Muscle layer of duodenum (tissue), 2 donors: ENCODE results near the gene KATNAL1.

Experiments used
- H3K27ac ChIP-seq: one replicate; pipeline ENCODE4 v1.7.0; 2013; ENCODE audit warnings: mild to moderate bottlenecking, low read length
- H3K27me3 ChIP-seq: one replicate; pipeline ENCODE4 v1.7.0; 2013; ENCODE audit warnings: low read depth, mild to moderate bottlenecking, control low read depth, low read length
- H3K36me3 ChIP-seq, 2 donors: one replicate each; pipeline ENCODE4 v1.7.0; 2013; ENCODE audit warnings: low read length in 2 of 2, control low read depth in 1 of 2, mild to moderate bottlenecking in 1 of 2; ENCODE audit not compliant: insufficient read depth in 2 of 2, control insufficient read depth in 1 of 2
- H3K4me1 ChIP-seq, 2 donors: one replicate each; pipeline ENCODE4 v1.7.0; 2013; ENCODE audit warnings: low read length in 2 of 2, mild to moderate bottlenecking in 2 of 2, control low read depth in 1 of 2, moderate library complexity in 1 of 2; ENCODE audit not compliant: insufficient read depth in 2 of 2, control insufficient read depth in 1 of 2
- H3K4me3 ChIP-seq, 2 donors: one replicate each; pipeline ENCODE4 v1.7.0; 2013; ENCODE audit warnings: low read length in 2 of 2, low read depth in 1 of 2, mild to moderate bottlenecking in 1 of 2
- H3K9me3 ChIP-seq, 2 donors: one replicate each; pipeline ENCODE4 v1.7.0; 2013; ENCODE audit warnings: low read length in 2 of 2, control low read depth in 1 of 2, mild to moderate bottlenecking in 1 of 2; ENCODE audit not compliant: control insufficient read depth in 1 of 2
- donor health status: healthy.

KATNAL1 gene

GRCh38 chr13:30308548-30308947, 1.2 kb upstream of the KATNAL1 start:
- no peaks in the 10 kb centered on the region for H3K36me3 ChIP-seq
- peaks cover 4 to 26% of the 10 kb centered on the region in 2 donors for H3K4me1 ChIP-seq
- no peaks in the 10 kb centered on the region for H3K27me3 ChIP-seq
- no peak overlapping the region for H3K27ac ChIP-seq
- H3K9me3 ChIP-seq: no peaks in the 10 kb centered on the region
- H3K4me3 ChIP-seq: no peak overlapping the region

- Histone ChIP-seq H3K27ac (no peak overlapping the region), H3K4me3 (peak overlapping the region; percentile 79 to 94), H3K36me3 (no peaks in the 10 kb centered on the region), H3K9me3 (no peaks in the 10 kb centered on the region), H3K4me1 (peaks cover 4 to 23% of the 10 kb centered on the region in 2 donors), H3K27me3 (no peaks in the 10 kb centered on the region)
Measured at GRCh38 chr13:30307971-30308290, 580 bp upstream of the KATNAL1 start.

DNA sequence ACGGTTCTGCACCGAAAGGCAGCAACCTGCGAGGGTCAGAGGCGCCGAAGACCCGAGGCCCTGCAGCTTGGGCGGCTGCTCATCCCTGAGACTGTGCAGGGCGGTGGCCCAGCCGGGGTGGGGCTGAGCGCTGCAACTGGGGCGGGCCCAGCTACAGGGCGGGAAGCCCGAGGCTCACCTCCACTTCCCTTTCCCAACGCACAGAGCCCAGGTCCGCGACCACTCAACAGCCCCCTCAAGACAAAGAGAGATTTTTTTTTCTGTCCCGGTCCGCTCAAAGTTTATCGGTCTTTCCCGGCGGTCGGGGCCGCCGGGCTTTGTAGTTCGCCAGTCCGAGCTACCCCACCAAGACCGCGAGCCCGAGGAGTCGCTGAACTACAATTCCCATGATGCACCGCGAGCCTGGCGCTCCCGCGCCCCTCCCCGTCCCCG, 573 bp downstream of the KATNAL1 start:
- peaks cover 4 to 18% of the 10 kb centered on the region in 2 donors for H3K4me1 ChIP-seq
- H3K27ac ChIP-seq: peak overlapping the region; percentile 10
- no peaks in the 10 kb centered on the region for H3K36me3 ChIP-seq
- H3K27me3 ChIP-seq: no peaks in the 10 kb centered on the region
- H3K9me3 ChIP-seq: no peaks in the 10 kb centered on the region
- peak overlapping the region; percentile 79 to 94 for H3K4me3 ChIP-seq

DNA sequence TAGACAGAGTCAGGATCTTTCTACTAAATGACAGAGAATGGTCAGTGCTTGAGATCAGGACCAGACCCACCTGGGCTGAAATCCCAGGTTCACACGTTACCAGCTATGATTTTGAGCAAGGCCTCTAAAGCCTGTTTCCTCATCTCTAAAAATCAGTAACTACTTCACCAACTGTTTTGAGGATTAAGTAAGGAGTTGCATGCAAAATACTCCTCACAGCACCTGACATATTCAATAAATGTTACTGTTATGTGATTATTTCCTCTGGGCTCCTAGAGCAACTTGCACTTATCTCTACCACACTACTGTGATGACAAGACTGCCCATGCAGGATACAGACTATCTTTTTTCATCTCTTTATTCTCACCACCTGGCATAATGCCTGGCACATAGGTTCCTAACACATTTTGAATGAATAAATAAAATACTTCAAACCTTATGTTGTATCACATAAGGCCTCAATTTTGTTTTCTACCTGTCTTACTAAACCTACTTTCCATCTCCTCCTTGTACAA, 1.8 kb downstream of the KATNAL1 start:
- H3K27me3 ChIP-seq: no peaks in the 10 kb centered on the region
- no peaks in the 10 kb centered on the region for H3K9me3 ChIP-seq
- H3K36me3 ChIP-seq: no peaks in the 10 kb centered on the region
- H3K4me3 ChIP-seq: no peak overlapping the region
- H3K4me1 ChIP-seq: peaks cover 4 to 18% of the 10 kb centered on the region in 2 donors
- H3K27ac ChIP-seq: no peak overlapping the region

DNA sequence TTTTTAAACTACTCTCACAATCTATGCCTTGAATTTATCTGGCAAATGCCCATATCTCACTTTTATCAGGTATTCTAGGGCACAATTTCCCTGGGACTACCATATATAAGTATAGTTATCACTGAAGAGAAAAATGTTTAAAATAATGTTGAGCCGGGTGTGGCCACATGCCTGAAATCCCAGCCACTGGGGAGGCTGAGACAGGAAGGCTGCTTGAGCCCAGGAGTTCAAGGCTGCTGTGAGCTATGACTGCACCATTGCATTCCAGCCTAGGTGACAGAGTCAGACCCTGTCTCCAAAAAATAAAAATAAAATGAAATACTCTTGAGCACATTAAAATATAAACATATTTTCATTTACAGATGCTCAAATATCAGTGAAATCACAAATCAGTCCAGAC, 4.1 kb downstream of the KATNAL1 start:
- no peaks in the 10 kb centered on the region for H3K36me3 ChIP-seq

GRCh38 chr13:30301827-30302226, 5.5 kb downstream of the KATNAL1 start:
- Histone ChIP-seq H3K4me3 (no peak overlapping the region), H3K4me1 (peaks cover 0 to 18% of the 10 kb centered on the region in 2 donors), H3K27me3 (no peaks in the 10 kb centered on the region), H3K9me3 (no peaks in the 10 kb centered on the region), H3K27ac (no peak overlapping the region), H3K36me3 (no peaks in the 10 kb centered on the region)

More for the DNA sequence above, 4.1 kb downstream of the KATNAL1 start:
- no peak overlapping the region for H3K4me3 ChIP-seq
- no peaks in the 10 kb centered on the region for H3K27me3 ChIP-seq
- H3K27ac ChIP-seq: no peak overlapping the region
- no peaks in the 10 kb centered on the region for H3K9me3 ChIP-seq
- H3K4me1 ChIP-seq: peaks cover 4 to 18% of the 10 kb centered on the region in 2 donors

DNA sequence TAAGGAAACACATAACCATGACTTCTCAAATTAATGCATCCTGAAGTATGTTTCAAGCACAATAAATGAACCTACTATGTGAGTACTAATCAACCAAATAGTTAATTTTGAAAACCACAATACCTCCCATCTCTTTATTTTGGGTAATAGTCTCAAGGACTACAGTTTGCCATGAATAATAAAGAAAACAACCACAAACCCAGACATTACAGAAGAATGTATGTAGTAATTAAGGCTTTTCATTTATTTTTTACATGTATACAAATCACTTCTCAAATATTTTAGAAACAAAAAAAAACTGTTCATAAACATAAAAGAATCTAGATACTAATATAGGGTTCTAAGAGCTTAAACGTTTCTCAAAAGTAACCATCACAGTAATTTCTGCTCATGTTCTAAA, 6.8 kb downstream of the KATNAL1 start:
- Histone ChIP-seq H3K4me3 (no peak overlapping the region), H3K27ac (no peak overlapping the region), H3K4me1 (peaks cover 0 to 14% of the 10 kb centered on the region in 2 donors), H3K36me3 (no peaks in the 10 kb centered on the region), H3K27me3 (no peaks in the 10 kb centered on the region), H3K9me3 (no peaks in the 10 kb centered on the region)

DNA sequence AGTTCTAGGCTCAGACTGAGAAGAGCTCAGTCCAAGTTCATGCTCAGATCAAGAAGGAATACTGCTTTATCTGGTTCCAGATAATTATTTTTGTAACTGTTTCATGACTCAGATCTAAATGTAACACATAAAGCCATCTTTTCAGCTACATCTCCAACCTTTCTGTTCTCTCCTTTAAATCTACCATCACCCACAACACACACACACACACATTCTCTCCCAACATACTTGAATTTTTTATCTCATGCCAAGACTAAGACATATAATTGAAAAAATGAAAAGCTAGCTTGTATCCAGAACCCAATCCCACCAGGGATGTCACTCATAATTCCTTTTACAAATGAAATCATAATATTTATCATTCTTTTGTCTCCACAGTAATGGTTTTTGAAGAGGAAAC, 7.6 kb downstream of the KATNAL1 start:
- Histone ChIP-seq H3K27me3 (no peaks in the 10 kb centered on the region), H3K9me3 (no peaks in the 10 kb centered on the region), H3K4me1 (peaks cover 0 to 6% of the 10 kb centered on the region in 2 donors), H3K4me3 (no peak overlapping the region), H3K27ac (no peak overlapping the region), H3K36me3 (no peaks in the 10 kb centered on the region)

- no peak overlapping the region for H3K4me3 ChIP-seq
- no peak overlapping the region for H3K27ac ChIP-seq
- no peaks in the 10 kb centered on the region for H3K36me3 ChIP-seq
- no peaks in the 10 kb centered on the region for H3K27me3 ChIP-seq
- peaks cover 0 to 4% of the 10 kb centered on the region in 2 donors for H3K4me1 ChIP-seq
- H3K9me3 ChIP-seq: no peaks in the 10 kb centered on the region
Measured at GRCh38 chr13:30295116-30295515, 12.2 kb downstream of the KATNAL1 start.

DNA sequence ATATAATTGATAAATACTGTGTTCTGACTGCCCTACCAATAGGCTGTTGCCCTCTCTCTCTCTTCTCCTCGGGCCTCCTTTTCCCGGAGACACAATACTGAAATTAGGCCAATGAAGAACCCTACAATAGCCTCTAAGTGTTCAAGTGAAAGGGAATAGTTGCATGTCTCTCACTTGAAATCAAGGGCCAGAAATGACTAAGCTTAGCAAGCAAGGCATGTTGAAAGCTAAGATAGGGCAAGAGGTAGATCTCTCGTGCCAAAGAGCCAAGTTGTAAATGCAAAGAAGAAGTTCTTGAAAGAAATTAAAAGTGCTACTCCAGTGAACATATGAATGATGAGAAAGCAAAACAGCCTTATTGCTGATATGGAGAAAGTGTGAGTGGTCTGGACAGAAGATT, 13.3 kb downstream of the KATNAL1 start:
- no peak overlapping the region for H3K27ac ChIP-seq
- no peak overlapping the region for H3K4me3 ChIP-seq
- no peaks in the 10 kb centered on the region for H3K27me3 ChIP-seq
- peaks cover 0 to 15% of the 10 kb centered on the region in 2 donors for H3K4me1 ChIP-seq
- no peaks in the 10 kb centered on the region for H3K36me3 ChIP-seq
- H3K9me3 ChIP-seq: no peaks in the 10 kb centered on the region

DNA sequence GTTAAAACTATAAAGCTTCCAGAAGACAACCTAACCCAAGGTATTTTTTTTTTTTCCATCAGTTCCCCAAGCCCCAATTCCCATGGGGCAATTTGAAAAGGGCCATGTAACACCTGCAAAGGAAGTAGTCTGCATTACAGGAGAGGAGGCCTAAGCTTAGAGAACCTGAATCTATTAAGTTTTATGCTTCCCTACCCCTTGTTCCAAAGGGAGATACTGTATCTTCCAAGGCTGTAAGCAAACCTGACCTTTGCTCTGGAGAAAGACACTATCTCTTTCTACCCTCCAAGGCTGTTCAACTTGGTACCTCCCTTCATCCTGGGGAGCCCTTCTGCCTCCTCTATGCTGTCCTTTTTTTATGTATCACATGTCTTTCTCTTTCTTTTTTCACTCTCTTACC, 15.0 kb downstream of the KATNAL1 start:
- Histone ChIP-seq H3K9me3 (no peaks in the 10 kb centered on the region), H3K36me3 (no peaks in the 10 kb centered on the region), H3K4me1 (peaks cover 0 to 17% of the 10 kb centered on the region in 2 donors), H3K4me3 (no peak overlapping the region), H3K27ac (no peak overlapping the region), H3K27me3 (no peaks in the 10 kb centered on the region)

GRCh38 chr13:30290812-30291436, 16.4 kb downstream of the KATNAL1 start:
- Histone ChIP-seq H3K36me3 (no peaks in the 10 kb centered on the region), H3K9me3 (no peaks in the 10 kb centered on the region), H3K4me3 (no peak overlapping the region), H3K4me1 (peaks cover 0 to 17% of the 10 kb centered on the region in 2 donors), H3K27me3 (no peaks in the 10 kb centered on the region), H3K27ac (no peak overlapping the region)
